Skeletal muscle tissue (tissue), 4 donors: ENCODE results near the gene SLC4A1. TPM values are rescaled to one million over a fixed set of nuclear protein-coding genes. Genes with fewer than 3 reads are reported as not detected.

ENCODE experiments used
- H3K27ac ChIP-seq: one replicate; pipeline ENCODE4 v1.7.0; 2013; ENCODE audit warnings: mild to moderate bottlenecking, low read depth, low read length, inconsistent platforms
- H3K27me3 ChIP-seq, 3 donors: one replicate each; pipeline ENCODE4 v1.7.0; 2013; ENCODE audit warnings: low read length in 3 of 3; ENCODE audit not compliant: control insufficient read depth in 3 of 3, insufficient read depth in 3 of 3
- H3K36me3 ChIP-seq, 3 donors: one replicate each; pipeline ENCODE4 v1.7.0; 2013; ENCODE audit warnings: low read length in 3 of 3; ENCODE audit not compliant: control insufficient read depth in 3 of 3, insufficient read depth in 3 of 3
- H3K4me1 ChIP-seq, 3 donors: one replicate each; pipeline ENCODE4 v1.7.0; 2013; ENCODE audit warnings: low read length in 3 of 3, mild to moderate bottlenecking in 3 of 3; ENCODE audit not compliant: control insufficient read depth in 3 of 3, insufficient read depth in 3 of 3
- H3K4me3 ChIP-seq, 3 donors: one replicate each; pipeline ENCODE4 v1.7.0; 2013; ENCODE audit warnings: low read length in 3 of 3
- H3K9ac ChIP-seq, 3 donors: one replicate each; pipeline ENCODE4 v1.7.0; 2013; ENCODE audit warnings: low read length in 3 of 3, mild to moderate bottlenecking in 3 of 3, moderate library complexity in 2 of 3, low read depth in 1 of 3
- H3K9me3 ChIP-seq, 3 donors: one replicate each; pipeline ENCODE4 v1.7.0; 2013; ENCODE audit warnings: low read length in 3 of 3; ENCODE audit not compliant: control insufficient read depth in 3 of 3
- total RNA-seq: library from RNA; depleted of rRNA; stranded (reverse); fragments of >200 nt; gene quantifications from one replicate; pipeline ENCODE4 v1.2.3, GENCODE V29; 2014
- donor health status: Osteomylitis.

Gene SLC4A1
- 47.0 TPM for total RNA-seq

DNA sequence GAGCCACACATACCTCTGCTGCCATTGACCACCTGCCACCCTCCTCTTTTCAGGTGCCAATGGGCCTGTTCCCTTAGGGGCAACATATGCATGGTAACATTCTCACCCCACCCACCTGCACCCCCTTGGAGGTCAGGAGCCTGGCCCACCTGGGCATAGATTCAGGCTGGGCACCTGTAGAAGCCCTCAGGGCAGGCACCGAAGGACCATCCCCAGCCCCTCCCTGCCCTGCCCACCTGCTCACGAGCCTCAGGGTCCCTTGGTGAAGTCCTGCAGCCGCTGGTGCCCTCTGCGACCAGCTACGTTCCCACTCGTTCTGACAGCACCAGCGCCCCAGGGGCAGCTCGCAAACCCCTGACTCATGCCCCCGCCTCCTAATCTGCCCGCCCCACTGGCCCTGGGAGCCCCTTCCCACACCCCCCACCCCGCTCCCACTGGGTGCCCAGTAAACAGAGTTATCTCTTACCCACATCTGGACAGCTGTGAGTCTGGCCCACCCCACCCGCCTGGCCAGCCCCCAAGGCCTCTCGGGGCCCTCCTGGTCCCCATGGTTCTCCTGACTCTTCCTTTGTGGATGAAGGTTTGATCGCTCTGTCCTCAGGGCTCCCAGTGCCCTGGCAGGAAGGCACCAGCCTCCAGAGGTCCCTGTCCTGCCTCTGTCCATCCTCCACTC is at the start of gene SLC4A1:
TSS of gene SLC4A1 (minus strand) at position 318 of the 673 bp plus-strand sequence. CDS start 5,269 bp downstream, outside the sequence.
- no peak within 1 kb of the TSS for H3K4me3 ChIP-seq
- H3K9me3 ChIP-seq = no peaks in the 10 kb centered on the region
- no peak within 1 kb of the TSS for H3K9ac ChIP-seq
- H3K27ac ChIP-seq = no peak within 1 kb of the TSS
- H3K27me3 ChIP-seq = peaks cover 0 to 8% (median 0%) of the 10 kb centered on the region in 3 donors
- peaks cover 6 to 14% (median 9%) of the 10 kb centered on the region in 3 donors for H3K4me1 ChIP-seq
- no peaks in the 10 kb centered on the region for H3K36me3 ChIP-seq

DNA sequence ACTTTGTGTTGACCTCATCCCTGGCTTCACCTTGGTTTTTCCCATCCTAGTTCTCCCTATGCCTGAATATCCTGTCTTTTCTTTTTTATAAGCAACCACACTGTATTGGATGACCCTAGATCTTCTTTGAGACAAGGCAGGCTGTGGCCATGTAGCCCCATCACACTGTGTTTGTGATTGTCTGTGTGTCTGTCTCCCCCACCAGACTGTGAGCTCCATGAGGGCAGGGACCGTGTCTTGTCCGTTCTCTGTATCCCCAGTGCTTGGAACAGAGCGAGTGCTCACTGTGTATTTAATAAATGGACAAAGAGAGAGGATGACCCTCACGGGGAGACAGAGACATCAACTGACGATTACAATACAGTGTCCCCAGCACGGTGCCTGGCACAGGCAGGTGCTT is 49.6 kb upstream of the SLC4A1 start:
- Histone ChIP-seq H3K27me3 (peaks cover 46 to 54% (median 48%) of the 10 kb centered on the region in 3 donors), H3K27ac (no peak overlapping the region), H3K9me3 (no peaks in the 10 kb centered on the region), H3K36me3 (peaks cover 27 to 30% (median 29%) of the 10 kb centered on the region in 3 donors), H3K4me1 (peaks cover 0 to 5% (median 3%) of the 10 kb centered on the region in 3 donors), H3K9ac (no peak overlapping the region), H3K4me3 (no peak overlapping the region)

DNA sequence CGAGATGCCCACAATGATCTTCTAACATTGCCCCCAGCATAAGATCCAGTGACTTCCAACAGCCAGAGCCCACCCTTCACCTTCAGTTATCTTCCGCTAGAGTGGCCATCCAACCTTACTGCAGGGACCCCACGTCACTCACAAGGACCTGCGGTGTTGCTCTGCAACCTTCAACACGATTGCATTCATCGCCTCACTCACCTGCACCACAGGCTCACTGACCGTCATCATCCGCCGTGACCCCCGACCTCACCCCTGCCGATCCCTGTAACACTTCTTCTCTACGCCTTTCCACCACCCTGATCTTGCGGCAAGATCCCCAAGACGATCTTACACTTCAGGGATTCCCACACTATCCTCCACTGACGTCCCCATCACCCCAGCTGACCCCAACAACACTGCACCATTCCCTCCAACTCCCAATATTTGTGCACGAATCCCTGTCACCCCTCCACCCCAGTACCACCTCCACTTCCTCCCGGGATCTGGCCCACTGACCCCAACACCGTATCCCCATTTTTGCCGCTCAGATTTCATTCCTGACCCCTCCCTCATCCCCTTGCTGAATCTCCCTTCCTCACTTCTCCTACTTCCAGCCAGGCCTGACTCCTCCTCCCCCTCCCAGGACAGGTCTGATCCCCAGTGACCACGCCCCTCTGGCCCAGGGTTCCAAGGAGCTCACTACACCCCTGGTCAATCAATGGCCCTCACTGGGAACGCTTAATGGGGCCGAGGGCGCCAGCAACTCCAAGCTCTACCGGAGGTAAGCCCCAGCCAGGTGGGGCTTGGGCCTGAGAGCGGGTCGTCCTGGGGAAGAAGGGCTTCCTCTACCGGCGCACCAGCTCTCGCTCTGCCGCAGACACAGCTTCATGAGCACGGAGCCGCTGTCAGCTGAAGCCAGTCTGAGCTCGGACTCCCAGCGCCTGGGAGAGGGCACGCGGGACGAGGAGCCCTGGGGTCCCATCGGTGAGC is 48.1 kb upstream of the SLC4A1 start:
- H3K9me3 ChIP-seq = no peaks in the 10 kb centered on the region
- H3K27me3 ChIP-seq = peaks cover 49 to 57% (median 51%) of the 10 kb centered on the region in 3 donors
- H3K27ac ChIP-seq = no peak overlapping the region
- H3K4me3 ChIP-seq = no peak overlapping the region
- H3K9ac ChIP-seq = no peak overlapping the region
- H3K4me1 ChIP-seq = peaks cover 0 to 4% (median 3%) of the 10 kb centered on the region in 3 donors
- peaks cover 13 to 17% (median 16%) of the 10 kb centered on the region in 3 donors for H3K36me3 ChIP-seq

DNA sequence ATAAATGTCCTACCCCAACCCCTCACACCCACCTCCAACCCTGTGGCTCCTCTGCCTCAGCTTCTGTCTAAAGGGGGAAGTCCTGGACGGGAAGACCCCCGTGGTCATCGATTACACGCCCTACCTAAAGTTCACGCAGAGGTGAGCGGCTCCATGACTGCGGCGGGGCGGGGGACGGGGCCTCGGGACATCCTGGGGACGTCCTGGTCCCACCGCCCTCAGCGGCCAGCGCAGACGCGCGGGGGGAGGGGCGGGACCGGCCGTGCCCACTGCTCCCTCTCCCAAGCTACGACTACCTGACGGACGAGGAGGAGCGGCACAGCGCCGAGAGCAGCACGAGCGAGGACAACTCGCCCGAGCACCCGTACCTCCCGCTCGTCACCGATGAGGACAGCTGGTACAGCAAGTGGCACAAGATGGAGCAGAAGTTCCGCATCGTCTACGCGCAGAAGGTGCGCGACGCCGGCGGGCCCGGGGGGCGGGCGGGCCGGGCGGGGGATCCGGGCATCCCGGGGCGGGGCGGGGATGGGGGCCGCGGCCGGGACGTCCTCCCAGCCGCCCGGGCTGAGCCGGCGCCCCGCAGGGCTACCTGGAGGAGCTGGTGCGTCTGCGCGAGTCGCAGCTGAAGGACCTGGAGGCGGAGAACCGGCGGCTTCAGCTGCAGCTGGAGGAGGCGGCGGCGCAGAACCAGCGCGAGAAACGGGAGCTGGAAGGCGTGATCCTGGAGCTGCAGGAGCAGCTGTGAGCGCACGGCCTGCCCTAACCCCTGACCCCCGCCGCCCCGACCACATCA is 47.1 kb upstream of the SLC4A1 start:
- peaks cover 0 to 4% (median 3%) of the 10 kb centered on the region in 3 donors for H3K4me1 ChIP-seq
- H3K9ac ChIP-seq = no peak overlapping the region
- H3K27ac ChIP-seq = no peak overlapping the region
- peaks cover 5 to 7% (median 6%) of the 10 kb centered on the region in 3 donors for H3K36me3 ChIP-seq
- H3K4me3 ChIP-seq = peak overlapping the region in 1 of 3 donors; percentile 58
- peaks cover 49 to 60% (median 51%) of the 10 kb centered on the region in 3 donors for H3K27me3 ChIP-seq
- no peaks in the 10 kb centered on the region for H3K9me3 ChIP-seq

DNA sequence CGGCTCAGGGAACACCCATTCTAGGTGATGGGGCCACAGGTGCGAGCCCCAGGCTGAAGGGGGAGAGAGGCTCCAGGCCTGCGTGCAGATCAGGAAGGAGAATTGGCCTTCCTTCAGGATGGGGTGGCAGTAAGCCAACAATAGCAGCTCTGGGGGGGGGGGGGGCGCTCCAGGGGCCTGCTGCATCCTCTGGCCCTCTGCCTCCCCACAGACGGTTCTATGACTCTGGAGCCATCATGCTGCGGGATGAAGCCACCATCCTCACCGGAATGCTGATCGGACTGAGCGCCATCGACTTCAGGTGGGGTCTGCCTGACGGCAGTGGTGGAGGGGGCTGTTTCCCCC is 46.6 kb upstream of the SLC4A1 start:
- H3K27ac ChIP-seq = no peak overlapping the region
- peaks cover 49 to 60% (median 51%) of the 10 kb centered on the region in 3 donors for H3K27me3 ChIP-seq
- H3K4me1 ChIP-seq = peaks cover 0 to 4% (median 3%) of the 10 kb centered on the region in 3 donors
- no peak overlapping the region for H3K9ac ChIP-seq
- no peaks in the 10 kb centered on the region for H3K9me3 ChIP-seq
- no peak overlapping the region for H3K4me3 ChIP-seq
- peaks cover under 1 to 2% (median 2%) of the 10 kb centered on the region in 3 donors for H3K36me3 ChIP-seq

DNA sequence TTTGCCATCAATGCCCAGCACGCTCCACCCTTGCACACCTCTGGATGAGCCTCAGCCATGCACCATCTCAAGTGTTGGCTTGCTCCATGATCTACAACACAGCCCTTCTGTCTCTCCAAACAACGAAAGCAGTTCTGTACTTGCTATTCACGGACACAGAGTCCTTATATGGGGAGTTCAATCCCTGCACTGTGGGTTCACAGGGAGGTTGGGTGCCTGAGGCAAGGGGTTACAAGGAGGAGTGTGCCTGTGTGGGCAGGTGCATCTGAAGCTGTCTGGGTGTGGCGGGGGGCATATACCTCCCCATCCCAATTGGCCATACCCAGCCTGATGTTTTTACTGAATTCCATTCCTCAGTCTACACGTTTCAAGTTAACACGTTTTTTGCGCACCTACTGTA is 46.1 kb upstream of the SLC4A1 start:
- H3K27ac ChIP-seq = no peak overlapping the region
- H3K36me3 ChIP-seq = no peaks in the 10 kb centered on the region
- H3K9me3 ChIP-seq = no peaks in the 10 kb centered on the region
- H3K4me3 ChIP-seq = no peak overlapping the region
- peaks cover 49 to 60% (median 51%) of the 10 kb centered on the region in 3 donors for H3K27me3 ChIP-seq
- peaks cover 0 to 4% (median 3%) of the 10 kb centered on the region in 3 donors for H3K4me1 ChIP-seq
- no peak overlapping the region for H3K9ac ChIP-seq

DNA sequence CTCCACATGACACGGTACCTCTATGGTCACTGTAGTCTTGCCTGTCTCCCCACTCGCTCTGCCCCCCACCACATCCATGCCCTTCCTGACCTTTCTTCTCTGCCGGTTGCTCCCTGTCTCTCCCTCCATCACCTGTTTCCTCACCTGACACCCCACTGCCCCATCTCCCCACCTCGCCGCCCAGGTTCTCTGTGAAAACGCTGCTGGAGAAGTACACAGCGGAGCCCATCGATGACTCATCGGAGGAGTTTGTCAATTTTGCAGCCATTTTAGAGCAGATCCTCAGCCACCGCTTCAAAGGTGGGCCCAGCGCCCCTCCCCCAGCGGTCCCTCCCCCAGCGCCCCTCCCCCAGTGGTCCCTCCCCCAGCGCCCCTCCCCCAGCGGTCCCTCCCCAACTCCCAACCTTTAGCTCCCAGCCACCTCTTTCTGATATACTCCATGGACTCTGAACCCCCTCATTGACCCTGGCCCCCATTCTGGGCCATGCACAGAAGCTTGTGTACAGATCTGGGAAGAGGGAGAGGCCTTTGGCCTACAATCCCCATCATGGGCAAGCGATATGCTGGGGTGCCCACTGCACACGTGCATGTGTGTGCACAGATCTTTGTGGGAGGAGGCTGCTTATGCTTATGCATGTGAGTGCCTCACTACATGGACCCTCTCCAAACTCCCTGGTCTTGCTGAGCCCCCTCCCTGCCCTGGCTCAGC is 44.6 kb upstream of the SLC4A1 start:
- H3K36me3 ChIP-seq = no peaks in the 10 kb centered on the region
- H3K4me3 ChIP-seq = no peak overlapping the region
- H3K9ac ChIP-seq = no peak overlapping the region
- no peaks in the 10 kb centered on the region for H3K9me3 ChIP-seq
- H3K4me1 ChIP-seq = peaks cover 4 to 9% (median 8%) of the 10 kb centered on the region in 3 donors
- H3K27ac ChIP-seq = no peak overlapping the region
- peaks cover 43 to 54% (median 49%) of the 10 kb centered on the region in 3 donors for H3K27me3 ChIP-seq

DNA sequence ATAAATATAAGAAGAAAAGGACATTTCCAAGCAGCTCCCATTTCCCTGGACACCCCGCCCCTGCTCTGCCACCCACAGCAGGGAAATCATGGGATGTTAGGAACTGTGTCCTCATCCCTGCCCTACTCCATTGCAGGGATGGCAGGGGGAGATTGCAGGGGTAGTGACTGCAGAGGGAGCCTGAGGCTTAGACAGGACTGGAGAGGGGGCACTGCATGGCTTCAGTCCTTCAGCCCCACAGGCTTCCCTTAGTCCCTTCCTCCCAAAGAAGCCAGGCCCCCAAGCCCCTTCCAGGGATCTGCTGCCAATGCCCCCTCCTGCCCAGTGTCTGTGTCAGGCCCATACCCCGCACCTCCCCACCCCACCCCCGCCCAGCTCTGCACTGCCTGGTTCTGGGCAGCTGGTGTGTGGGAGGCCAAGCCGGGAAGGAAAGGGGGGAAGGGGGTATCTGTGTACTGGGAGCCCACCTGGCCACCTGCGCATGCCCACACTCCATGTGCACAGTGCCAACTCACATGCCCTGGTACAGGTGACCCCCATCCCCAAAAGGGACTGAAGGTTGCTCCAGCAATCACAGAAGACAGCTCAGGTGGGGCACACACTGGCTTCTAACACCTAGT is 43.7 kb upstream of the SLC4A1 start:
- Histone ChIP-seq H3K9ac (no peak overlapping the region), H3K36me3 (no peaks in the 10 kb centered on the region), H3K4me3 (no peak overlapping the region), H3K9me3 (no peaks in the 10 kb centered on the region), H3K27me3 (peaks cover 41 to 52% (median 48%) of the 10 kb centered on the region in 3 donors), H3K4me1 (peaks cover 6 to 11% (median 10%) of the 10 kb centered on the region in 3 donors), H3K27ac (no peak overlapping the region)
